Bladder microvascular endothelial cell (primary cell): ENCODE results near the gene ZFP90. TPM values are rescaled to one million over a fixed set of nuclear protein-coding genes. Genes with fewer than 3 reads are reported as not detected.

ENCODE experiments used
- total RNA-seq: library from RNA; depleted of rRNA; stranded (reverse); fragments of >200 nt; gene quantifications from 2 replicates; pipeline ENCODE4 v1.2.3, GENCODE V29; 2014

ZFP90 gene
- 13.0 and 20.4 TPM in 2 replicates for total RNA-seq

DNA sequence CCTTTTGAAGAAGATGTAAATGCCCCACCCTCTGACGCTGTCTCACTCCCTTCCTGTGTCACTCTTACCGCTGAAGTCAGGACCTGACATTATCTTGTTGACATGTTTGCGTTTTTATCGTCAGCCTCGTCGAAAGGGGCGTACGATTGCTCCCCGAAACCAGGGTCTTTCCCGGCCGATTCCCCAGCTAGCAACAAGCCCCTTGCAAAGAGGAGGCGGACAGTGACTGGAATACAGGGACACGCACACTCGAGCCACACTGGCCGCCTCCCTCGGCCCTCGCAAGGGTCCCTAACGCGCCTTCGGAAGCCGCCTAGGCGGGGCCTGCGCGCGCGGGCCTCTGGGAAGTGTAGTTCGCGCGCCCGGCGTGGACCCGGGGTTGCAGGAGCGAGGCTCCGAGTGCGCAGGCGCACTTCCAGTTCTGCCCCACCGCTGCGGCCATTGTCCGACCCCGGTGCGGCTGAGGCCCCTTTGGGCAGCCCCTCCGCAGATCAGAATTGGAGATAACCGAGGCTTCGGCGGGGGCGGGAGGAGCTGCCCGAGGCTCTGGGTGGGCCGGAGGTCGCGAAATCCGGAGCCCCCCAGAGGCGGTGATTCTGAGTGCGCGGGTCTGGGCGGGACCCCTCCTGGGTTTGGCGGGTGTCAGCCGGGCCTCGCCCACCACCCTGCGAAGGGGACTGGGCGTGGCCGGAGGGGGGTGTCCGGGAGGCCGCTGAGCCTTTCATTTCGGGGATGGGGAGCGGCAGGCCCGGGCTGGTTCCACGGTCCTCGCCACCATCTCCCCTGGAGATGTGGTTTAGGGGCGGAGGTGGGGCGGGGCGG, at the start of gene ZFP90:
Gene ZFP90 (plus strand): TSS at position 412 of the 822 bp plus-strand sequence. CDS start 502 bp downstream, outside the sequence.

Other genes starting within 250 kb of the ZFP90 start
- 13.6 and 25.0 TPM in 2 replicates for gene SLC7A6OS, start 228.3 kb upstream of the ZFP90 start, total RNA-seq
- 27.8 and 42.2 TPM in 2 replicates for gene PRMT7, start 228.3 kb upstream of the ZFP90 start, total RNA-seq
- under 0.01 and 0.25 TPM in 2 replicates for gene SMPD3, start 90.8 kb upstream of the ZFP90 start, total RNA-seq
- not detected in 2 replicates for gene CDH3, start 106.0 kb downstream of the ZFP90 start, total RNA-seq
- gene CDH1, start 198.0 kb downstream of the ZFP90 start, total RNA-seq, result not detected in 2 replicates